Endodermal cell (in vitro differentiated cells): ENCODE measurements around the gene C12orf50. TPM values are rescaled to one million over a fixed set of nuclear protein-coding genes. Genes with fewer than 3 reads are reported as not detected.

ENCODE experiments used
- DNase-seq: peaks from one replicate; pipeline ENCODE4 v3.0.0-alpha.2; 2017
- H3K27ac ChIP-seq: 2 replicates; pipeline ENCODE4 v1.5.1; 2013; ENCODE audit warnings: mild to moderate bottlenecking, low read depth, low read length, moderate library complexity
- H3K27me3 ChIP-seq: 2 replicates; pipeline ENCODE4 v1.6.1; 2013; ENCODE audit warnings: mild to moderate bottlenecking, low read length, moderate library complexity; ENCODE audit not compliant: insufficient read depth, control insufficient read depth, poor library complexity, severe bottlenecking
- H3K36me3 ChIP-seq: 2 replicates; pipeline ENCODE4 v1.7.0; 2013; ENCODE audit warnings: mild to moderate bottlenecking, low read length, moderate library complexity; ENCODE audit not compliant: control insufficient read depth, insufficient read depth
- H3K4me1 ChIP-seq: one replicate; pipeline ENCODE4 v1.7.0; 2013; ENCODE audit warnings: low read length; ENCODE audit not compliant: control insufficient read depth, insufficient read depth
- H3K4me3 ChIP-seq: 2 replicates; pipeline ENCODE4 v1.5.1; 2013; ENCODE audit warnings: mild to moderate bottlenecking, low read length, moderate library complexity
- H3K9ac ChIP-seq: 2 replicates; pipeline ENCODE4 v1.6.1; 2013; ENCODE audit warnings: mild to moderate bottlenecking, low read length, moderate library complexity; ENCODE audit not compliant: poor library complexity, severe bottlenecking; ENCODE audit errors: extremely low read depth
- H3K9me3 ChIP-seq: 2 replicates; pipeline ENCODE4 v1.6.1; 2013; ENCODE audit warnings: mild to moderate bottlenecking, low read length, moderate library complexity; ENCODE audit not compliant: control insufficient read depth
- H3K27ac Mint-ChIP-seq: 2 replicates; pipeline ENCODE4 v1.8.0; 2020; ENCODE audit warnings: mixed read lengths
- H3K27me3 Mint-ChIP-seq: 2 replicates; pipeline ENCODE4 v1.8.0; 2021; ENCODE audit warnings: mild to moderate bottlenecking, mixed read lengths; ENCODE audit not compliant: insufficient read depth
- H3K36me3 Mint-ChIP-seq: 2 replicates; pipeline ENCODE4 v1.8.0; 2020; ENCODE audit warnings: low read depth, mixed read lengths
- H3K4me1 Mint-ChIP-seq: 2 replicates; pipeline ENCODE4 v1.8.0; 2020; ENCODE audit warnings: mixed read lengths
- H3K4me3 Mint-ChIP-seq: 2 replicates; pipeline ENCODE4 v1.8.0; 2020; ENCODE audit warnings: mild to moderate bottlenecking, moderate library complexity, mixed read lengths
- H3K9me3 Mint-ChIP-seq: 2 replicates; pipeline ENCODE4 v1.8.0; 2020; ENCODE audit warnings: mild to moderate bottlenecking, mixed read lengths
- CTCF ChIP-seq: fragments of 200-600 bp; sonication (generic); conservative IDR thresholded peaks from 2 replicates; pipeline ENCODE4 v1.5.0; 2021; ENCODE audit warnings: antibody characterized with exemption, mild to moderate bottlenecking
- WGBS, 2 experiments: methylation state at CpG; one replicate each; pipeline versions ENCODE4 v1.1.5 to v1.1.7; 2013; ENCODE audit warnings: missing lambda C conversion rate in 2 of 2, mixed read lengths in 1 of 2; ENCODE audit not compliant: insufficient coverage in 1 of 2, insufficient read length in 1 of 2; 5-methylcytosine and 5-hydroxymethylcytosine counted together
- total RNA-seq, 2 donors: library from RNA; stranded (reverse); fragmentation: NEBNext Ultra II Directional in 1 of 2; extraction: Animal tissue kit (Norgen Biotek cat#: 25700) in 1 of 2; gene quantifications; 2 replicates in 1 of 2; 3 replicates in 1 of 2; pipeline ENCODE4 v1.2.1, GENCODE V29; 2021

The C12orf50 gene
- total RNA-seq, 2 donors from 2014 or later, result 0.09 TPM; not detected in 1

- no peaks in the 10 kb centered on the region for H3K27me3 ChIP-seq
Observed at GRCh38 chr12:88015825-88016224, 13.4 kb downstream of the C12orf50 start.

GRCh38 chr12:88011755-88012154, 17.4 kb downstream of the C12orf50 start:
- Histone ChIP-seq H3K27me3 (no peaks in the 10 kb centered on the region), H3K9me3 (peaks cover 3% of the 10 kb centered on the region), H3K4me1 (no peaks in the 10 kb centered on the region), H3K4me3 (no peak overlapping the region), H3K27ac (no peak overlapping the region), H3K9ac (no peak overlapping the region), H3K36me3 (no peaks in the 10 kb centered on the region)
- Mint-ChIP-seq H3K27me3 (no peaks in the 10 kb centered on the region), H3K36me3 (no peaks in the 10 kb centered on the region), H3K4me1 (no peaks in the 10 kb centered on the region), H3K9me3 (peaks cover 2% of the 10 kb centered on the region), H3K27ac (no peak overlapping the region), H3K4me3 (no peak overlapping the region)
- DNase-seq, result no peak
- TF ChIP-seq CTCF, result no peak
- WGBS, 2 experiments, result 93 to 96% methylated on average over 5 of the region's 5 CpGs

More at GRCh38 chr12:88015825-88016224, 13.4 kb downstream of the C12orf50 start:
- Mint-ChIP-seq H3K27me3 (no peaks in the 10 kb centered on the region), H3K9me3 (peaks cover 37% of the 10 kb centered on the region), H3K27ac (no peak overlapping the region), H3K4me3 (no peak overlapping the region), H3K36me3 (peaks cover 2% of the 10 kb centered on the region), H3K4me1 (no peaks in the 10 kb centered on the region)
- Histone ChIP-seq H3K9me3 (peaks cover 31% of the 10 kb centered on the region), H3K4me1 (no peaks in the 10 kb centered on the region), H3K4me3 (no peak overlapping the region), H3K36me3 (no peaks in the 10 kb centered on the region), H3K9ac (no peak overlapping the region), H3K27ac (no peak overlapping the region)
- no peak for TF ChIP-seq CTCF
- WGBS, 2 experiments, result 94 to 100% methylated on average over 1 of the region's 1 CpG
- DNase-seq, result no peak

- Histone ChIP-seq H3K36me3 (no peaks in the 10 kb centered on the region), H3K9me3 (no peaks in the 10 kb centered on the region), H3K9ac (no peak overlapping the region), H3K27me3 (no peaks in the 10 kb centered on the region), H3K27ac (no peak overlapping the region), H3K4me3 (no peak overlapping the region), H3K4me1 (no peaks in the 10 kb centered on the region)
- TF ChIP-seq CTCF, result no peak
- no peaks in the 10 kb centered on the region for H3K4me1 Mint-ChIP-seq
- H3K27me3 Mint-ChIP-seq, result no peaks in the 10 kb centered on the region
- no peaks in the 10 kb centered on the region for H3K36me3 Mint-ChIP-seq
- no peak for DNase-seq
- no peak overlapping the region for H3K4me3 Mint-ChIP-seq
- no peak overlapping the region for H3K27ac Mint-ChIP-seq
- 86 to 94% methylated on average over 3 to 4 of the region's 4 CpGs for WGBS, 2 experiments
- peaks cover 12% of the 10 kb centered on the region for H3K9me3 Mint-ChIP-seq
Observed at GRCh38 chr12:88006351-88006750, 22.9 kb downstream of the C12orf50 start.
